Transverse colon (tissue), 3 donors: ENCODE data around the gene ACADL.

Experiments used
- EP300 ChIP-seq: sonication (generic); formaldehyde crosslinking; IDR thresholded peaks from one replicate; pipeline ENCODE4 v1.6.1; 2017; ENCODE audit warnings: antibody characterized with exemption, low read depth
- POLR2A ChIP-seq: fragments of 450-650 bp; IDR thresholded peaks from one replicate; pipeline ENCODE4 v1.6.1; 2016; ENCODE audit warnings: antibody characterized with exemption, mild to moderate bottlenecking, moderate library complexity
- TF ChIP-seq, protein P1 (sequence below), 5 experiments: fragments of 200-600 bp in 3 of 5; fragments of 450-650 bp in 2 of 5; sonication (generic) in 3 of 5; IDR thresholded peaks; 1 replicate in 2 of 5; 2 replicates in 3 of 5; pipeline ENCODE4 v1.5.1; 2016 to 2017; ENCODE audit warnings: antibody characterized with exemption in 5 of 5, inconsistent platforms in 3 of 5, mild to moderate bottlenecking in 2 of 5, moderate library complexity in 1 of 5

DNA sequence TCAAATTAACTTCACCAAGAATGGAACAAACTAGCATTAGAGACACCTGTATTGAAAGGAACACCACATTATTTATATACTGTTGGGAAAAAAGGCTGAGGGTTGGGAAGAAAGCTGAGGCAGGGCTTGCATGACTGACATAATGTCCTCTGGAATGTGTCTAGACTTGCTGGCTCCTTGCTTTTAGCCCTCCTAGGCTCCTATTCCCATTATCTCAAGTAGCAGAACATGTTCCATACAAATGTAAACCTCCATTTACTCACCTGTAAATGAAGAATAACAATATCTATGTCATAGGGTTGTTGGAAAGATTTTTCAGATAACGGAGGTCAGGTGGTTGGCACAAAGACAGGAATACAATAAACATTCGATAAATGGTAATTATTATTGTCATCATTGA is 976 bp upstream of the ACADL start:
- TF ChIP-seq EP300, result no peak
- TF ChIP-seq, protein P1, sequence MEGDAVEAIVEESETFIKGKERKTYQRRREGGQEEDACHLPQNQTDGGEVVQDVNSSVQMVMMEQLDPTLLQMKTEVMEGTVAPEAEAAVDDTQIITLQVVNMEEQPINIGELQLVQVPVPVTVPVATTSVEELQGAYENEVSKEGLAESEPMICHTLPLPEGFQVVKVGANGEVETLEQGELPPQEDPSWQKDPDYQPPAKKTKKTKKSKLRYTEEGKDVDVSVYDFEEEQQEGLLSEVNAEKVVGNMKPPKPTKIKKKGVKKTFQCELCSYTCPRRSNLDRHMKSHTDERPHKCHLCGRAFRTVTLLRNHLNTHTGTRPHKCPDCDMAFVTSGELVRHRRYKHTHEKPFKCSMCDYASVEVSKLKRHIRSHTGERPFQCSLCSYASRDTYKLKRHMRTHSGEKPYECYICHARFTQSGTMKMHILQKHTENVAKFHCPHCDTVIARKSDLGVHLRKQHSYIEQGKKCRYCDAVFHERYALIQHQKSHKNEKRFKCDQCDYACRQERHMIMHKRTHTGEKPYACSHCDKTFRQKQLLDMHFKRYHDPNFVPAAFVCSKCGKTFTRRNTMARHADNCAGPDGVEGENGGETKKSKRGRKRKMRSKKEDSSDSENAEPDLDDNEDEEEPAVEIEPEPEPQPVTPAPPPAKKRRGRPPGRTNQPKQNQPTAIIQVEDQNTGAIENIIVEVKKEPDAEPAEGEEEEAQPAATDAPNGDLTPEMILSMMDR (IDR thresholded peaks at IDR 0.05), result no peak
- no peak for TF ChIP-seq POLR2A
